Measurements from ENCODE around the gene ERC2. TPM values are rescaled to one million over a fixed set of nuclear protein-coding genes. Genes with fewer than 3 reads are reported as not detected.

ERC2 gene
- total RNA-seq, 1 donor from 2014 or later = 0.65 TPM

DNA sequence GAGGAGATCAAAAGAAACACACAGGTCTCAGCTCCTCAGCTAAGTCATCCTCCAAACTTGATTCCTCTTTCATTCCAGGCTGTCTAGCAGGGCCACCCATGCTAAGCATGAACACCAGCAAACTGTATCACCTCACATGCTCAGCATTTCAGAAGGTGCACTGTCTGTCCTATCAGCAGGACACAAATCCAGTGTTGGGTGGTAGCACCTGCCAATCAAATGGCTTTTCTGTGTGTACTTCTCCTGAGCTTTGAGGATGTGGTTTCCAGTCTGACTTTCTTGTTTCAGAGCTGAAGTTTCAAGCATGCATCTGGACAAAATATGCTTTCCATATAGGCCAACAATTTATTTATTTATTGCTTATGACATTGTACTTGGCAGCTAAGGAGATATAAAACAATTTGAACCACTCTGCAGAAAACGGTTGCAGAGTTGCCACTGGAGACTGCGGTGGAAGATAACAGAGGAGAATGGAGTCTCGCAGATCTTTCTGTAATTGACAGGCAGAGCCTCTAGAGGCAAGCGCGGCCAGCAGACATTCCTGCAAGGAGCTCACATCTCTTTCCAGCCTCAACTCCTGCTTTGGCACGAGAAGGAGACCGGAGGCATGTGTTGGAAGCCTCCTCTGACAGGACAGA is 814.0 kb downstream of the ERC2 start:
- TF ChIP-seq, protein P1, sequence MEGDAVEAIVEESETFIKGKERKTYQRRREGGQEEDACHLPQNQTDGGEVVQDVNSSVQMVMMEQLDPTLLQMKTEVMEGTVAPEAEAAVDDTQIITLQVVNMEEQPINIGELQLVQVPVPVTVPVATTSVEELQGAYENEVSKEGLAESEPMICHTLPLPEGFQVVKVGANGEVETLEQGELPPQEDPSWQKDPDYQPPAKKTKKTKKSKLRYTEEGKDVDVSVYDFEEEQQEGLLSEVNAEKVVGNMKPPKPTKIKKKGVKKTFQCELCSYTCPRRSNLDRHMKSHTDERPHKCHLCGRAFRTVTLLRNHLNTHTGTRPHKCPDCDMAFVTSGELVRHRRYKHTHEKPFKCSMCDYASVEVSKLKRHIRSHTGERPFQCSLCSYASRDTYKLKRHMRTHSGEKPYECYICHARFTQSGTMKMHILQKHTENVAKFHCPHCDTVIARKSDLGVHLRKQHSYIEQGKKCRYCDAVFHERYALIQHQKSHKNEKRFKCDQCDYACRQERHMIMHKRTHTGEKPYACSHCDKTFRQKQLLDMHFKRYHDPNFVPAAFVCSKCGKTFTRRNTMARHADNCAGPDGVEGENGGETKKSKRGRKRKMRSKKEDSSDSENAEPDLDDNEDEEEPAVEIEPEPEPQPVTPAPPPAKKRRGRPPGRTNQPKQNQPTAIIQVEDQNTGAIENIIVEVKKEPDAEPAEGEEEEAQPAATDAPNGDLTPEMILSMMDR (IDR thresholded peaks at IDR 0.05) = no peak
- no peak for DNase-seq (ENCODE audit: low spot score)
- Mint-ChIP-seq H3K27me3 (ENCODE audit: low read depth) (peaks cover 4% of the 10 kb centered on the region), H3K36me3 (ENCODE audit: low read depth) (no peaks in the 10 kb centered on the region), H3K9me3 (ENCODE audit: low read depth) (no peaks in the 10 kb centered on the region), H3K4me1 (ENCODE audit: low read depth) (no peaks in the 10 kb centered on the region), H3K27ac (ENCODE audit: unreplicated experiment) (no peak overlapping the region), H3K4me3 (ENCODE audit: unreplicated experiment) (no peak overlapping the region)

DNA sequence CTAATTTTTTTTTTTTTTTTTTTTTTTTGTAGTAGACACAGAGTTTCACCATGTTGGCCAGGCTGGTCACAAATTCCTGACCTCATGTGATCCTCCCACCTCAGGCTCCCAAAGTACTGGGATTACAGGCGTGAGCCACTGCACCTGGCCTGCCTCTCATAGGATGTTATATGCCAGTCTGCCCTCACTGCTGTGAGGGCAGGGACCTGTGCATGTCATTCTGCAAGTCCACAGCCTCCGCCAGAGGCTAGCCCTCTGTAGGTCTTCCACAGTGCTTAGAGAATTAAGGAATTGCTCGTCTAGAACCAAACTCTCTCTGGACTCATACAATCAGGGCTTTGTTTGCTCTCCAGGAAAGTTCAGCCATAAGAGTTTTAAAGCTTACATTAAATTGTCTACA is 817.3 kb downstream of the ERC2 start:
- H3K27me3 Mint-ChIP-seq (ENCODE audit: low read depth) = peaks cover 15% of the 10 kb centered on the region
- TF ChIP-seq, protein P1 (IDR thresholded peaks at IDR 0.05) = no peak
- H3K9me3 Mint-ChIP-seq (ENCODE audit: low read depth) = no peaks in the 10 kb centered on the region
- H3K27ac Mint-ChIP-seq (ENCODE audit: unreplicated experiment) = no peak overlapping the region
- peaks cover 1% of the 10 kb centered on the region for H3K36me3 Mint-ChIP-seq (ENCODE audit: low read depth)
- DNase-seq (ENCODE audit: low spot score) = no peak
- H3K4me1 Mint-ChIP-seq (ENCODE audit: low read depth) = no peaks in the 10 kb centered on the region
- H3K4me3 Mint-ChIP-seq (ENCODE audit: unreplicated experiment) = no peak overlapping the region

DNA sequence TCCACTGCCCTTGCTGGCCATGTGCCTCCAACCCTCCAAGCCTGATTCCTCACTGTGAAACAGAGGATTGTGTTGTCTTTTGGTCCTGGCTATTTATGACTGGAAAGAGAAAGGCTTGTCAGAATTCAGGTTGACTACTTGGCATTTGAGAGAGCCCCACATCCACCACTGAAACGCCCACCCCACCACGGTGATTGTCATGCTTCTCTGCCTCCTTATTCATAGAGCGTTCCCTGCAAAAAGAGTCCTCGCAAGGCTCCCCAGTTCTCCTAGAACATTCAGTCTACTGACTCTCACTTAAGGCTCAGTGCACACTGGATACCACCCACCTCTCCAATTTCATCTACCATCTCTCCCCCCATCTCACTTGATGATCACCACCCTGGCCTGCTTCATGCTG is 818.3 kb downstream of the ERC2 start:
- H3K27me3 Mint-ChIP-seq (ENCODE audit: low read depth) = peaks cover 15% of the 10 kb centered on the region
- DNase-seq (ENCODE audit: low spot score) = no peak
- TF ChIP-seq, protein P1 (IDR thresholded peaks at IDR 0.05) = no peak
- no peaks in the 10 kb centered on the region for H3K9me3 Mint-ChIP-seq (ENCODE audit: low read depth)
- H3K27ac Mint-ChIP-seq (ENCODE audit: unreplicated experiment) = no peak overlapping the region
- H3K36me3 Mint-ChIP-seq (ENCODE audit: low read depth) = peaks cover 1% of the 10 kb centered on the region
- H3K4me3 Mint-ChIP-seq (ENCODE audit: unreplicated experiment) = no peak overlapping the region
- H3K4me1 Mint-ChIP-seq (ENCODE audit: low read depth) = no peaks in the 10 kb centered on the region

DNA sequence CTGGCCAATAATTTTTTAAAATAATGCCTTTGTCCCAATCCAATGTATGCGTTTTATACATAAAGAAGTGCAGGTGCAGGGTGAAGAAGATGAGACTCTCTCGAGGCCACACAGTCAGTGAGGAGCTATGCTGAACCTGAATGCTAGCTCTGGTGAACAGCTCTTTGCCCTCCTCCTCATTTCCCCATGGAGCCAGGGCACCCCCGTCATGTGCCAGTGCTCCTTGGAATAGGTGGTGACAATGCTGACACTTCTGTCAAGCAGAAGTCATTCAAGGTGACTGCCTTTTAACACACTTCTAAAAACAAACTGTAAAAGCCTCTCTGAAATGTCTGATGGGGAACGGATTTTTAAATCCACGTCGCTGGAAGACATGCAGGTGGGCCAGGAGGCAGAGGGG is 818.7 kb downstream of the ERC2 start:
- Mint-ChIP-seq H3K9me3 (ENCODE audit: low read depth) (no peaks in the 10 kb centered on the region), H3K27ac (ENCODE audit: unreplicated experiment) (no peak overlapping the region), H3K27me3 (ENCODE audit: low read depth) (peaks cover 15% of the 10 kb centered on the region), H3K4me1 (ENCODE audit: low read depth) (no peaks in the 10 kb centered on the region), H3K4me3 (ENCODE audit: unreplicated experiment) (no peak overlapping the region), H3K36me3 (ENCODE audit: low read depth) (peaks cover 1% of the 10 kb centered on the region)
- no peak for DNase-seq (ENCODE audit: low spot score)
- TF ChIP-seq, protein P1 (IDR thresholded peaks at IDR 0.05) = no peak

DNA sequence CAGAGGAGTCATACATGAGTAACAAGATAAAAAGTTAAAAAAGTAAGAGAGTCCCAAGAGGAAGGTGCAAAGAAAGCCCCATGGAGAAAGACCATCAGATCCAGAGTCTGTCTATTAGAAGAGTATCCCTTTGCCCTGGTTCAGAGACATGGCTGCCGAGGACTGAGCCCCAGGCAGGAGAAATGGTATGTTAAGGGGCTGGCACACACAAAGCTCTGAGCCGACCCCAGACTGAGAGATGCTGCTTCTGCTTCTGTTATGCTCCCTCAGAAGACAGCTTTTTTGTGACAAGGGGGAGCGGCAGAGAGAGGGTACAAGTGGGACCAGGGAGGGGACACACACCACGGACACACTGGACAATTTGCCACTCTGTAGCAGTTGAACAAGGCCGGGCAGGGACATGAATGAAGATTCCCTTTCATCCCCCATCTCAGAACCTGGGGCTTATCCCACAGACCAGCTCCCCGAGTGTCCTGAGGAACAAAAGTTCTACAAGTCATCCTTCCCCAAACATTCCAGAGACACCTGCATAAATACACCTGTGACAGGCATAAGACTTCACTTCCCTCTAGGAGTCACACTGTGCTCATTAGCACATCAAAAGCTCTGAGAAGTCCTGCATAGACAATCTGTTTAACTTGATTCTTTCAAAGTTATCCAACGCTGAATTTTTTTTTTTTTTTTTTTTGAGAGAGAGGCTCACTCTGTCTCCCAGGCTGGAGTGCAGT is 819.5 kb downstream of the ERC2 start:
- Mint-ChIP-seq H3K4me1 (ENCODE audit: low read depth) (no peaks in the 10 kb centered on the region), H3K27me3 (ENCODE audit: low read depth) (peaks cover 15% of the 10 kb centered on the region), H3K9me3 (ENCODE audit: low read depth) (no peaks in the 10 kb centered on the region), H3K4me3 (ENCODE audit: unreplicated experiment) (no peak overlapping the region), H3K36me3 (ENCODE audit: low read depth) (peaks cover 1% of the 10 kb centered on the region), H3K27ac (ENCODE audit: unreplicated experiment) (no peak overlapping the region)
- TF ChIP-seq, protein P1 (IDR thresholded peaks at IDR 0.05) = no peak
- no peak for DNase-seq (ENCODE audit: low spot score)

All from chondrocyte (in vitro differentiated cells).